A673 (cell line): ENCODE measurements around the gene EGLN1. TPM values are rescaled to one million over a fixed set of nuclear protein-coding genes. Genes with fewer than 3 reads are reported as not detected.

Experiments
- BruUV-seq: library from RNA; stranded (reverse); fragments of 400-500 nt; replicated peaks from 2 replicates; lab custom pipeline; 2021; lab: Mats Ljungman, UMichigan
- CTCF ChIA-PET: fragments of 300-600 bp; sonication (Branson Sonifier 250); formaldehyde crosslinking; loops from one replicate; lab custom pipeline; 2022; ENCODE audit warnings: antibody characterized with exemption; lab: Charles Lee
- POLR2A ChIA-PET: fragments of 300-600 bp; sonication (Branson Sonifier 250); formaldehyde crosslinking; loops from one replicate; lab custom pipeline; 2022; ENCODE audit warnings: antibody characterized with exemption; ENCODE audit not compliant: low non-redundant PET; lab: Charles Lee
- DNase-seq: peaks from one replicate; pipeline ENCODE4 v3.0.0-alpha.2; 2015; ENCODE audit warnings: low spot score
- H3K27ac ChIP-seq: fragments of 200-600 bp; sonication (generic); 2 replicates; pipeline ENCODE4 v1.5.1; 2016; ENCODE audit warnings: mixed run types, low read depth, mild to moderate bottlenecking, mixed read lengths, antibody characterized with exemption, low read length; ENCODE audit not compliant: poor library complexity, severe bottlenecking
- H3K27me3 ChIP-seq: fragments of 200-600 bp; sonication (generic); replicated peaks from 2 replicates; pipeline ENCODE4 v1.6.1; 2017; ENCODE audit warnings: mixed run types, low read depth, mild to moderate bottlenecking, mixed read lengths, antibody characterized with exemption, low read length; ENCODE audit not compliant: insufficient read depth, poor library complexity
- H3K36me3 ChIP-seq: fragments of 200-600 bp; sonication (generic); 2 replicates; pipeline ENCODE4 v1.6.1; 2016; ENCODE audit warnings: mixed run types, mild to moderate bottlenecking, mixed read lengths, antibody characterized with exemption, low read length; ENCODE audit not compliant: insufficient read depth, poor library complexity, severe bottlenecking
- H3K4me1 ChIP-seq: fragments of 200-600 bp; sonication (generic); 2 replicates; pipeline ENCODE4 v1.6.1; 2017; ENCODE audit warnings: mixed run types, mild to moderate bottlenecking, mixed read lengths, antibody characterized with exemption, low read length; ENCODE audit not compliant: insufficient read depth, poor library complexity, severe bottlenecking
- H3K4me3 ChIP-seq: fragments of 200-600 bp; sonication (generic); 2 replicates; pipeline ENCODE4 v1.5.1; 2016; ENCODE audit warnings: low read depth, mixed run types, mild to moderate bottlenecking, mixed read lengths, low read length; ENCODE audit not compliant: poor library complexity, severe bottlenecking
- H3K9me3 ChIP-seq: fragments of 200-600 bp; sonication (generic); 2 replicates; pipeline ENCODE4 v1.6.1; 2016; ENCODE audit warnings: mixed run types, low read depth, mild to moderate bottlenecking, mixed read lengths, antibody characterized with exemption, low read length; ENCODE audit not compliant: poor library complexity, severe bottlenecking
- EZH2 ChIP-seq: fragments of 200-600 bp; sonication (generic); IDR thresholded peaks from 2 replicates; pipeline ENCODE4 v1.6.1; 2017; ENCODE audit warnings: borderline replicate concordance, low read depth, mild to moderate bottlenecking, mixed read lengths, antibody characterized with exemption, low read length; ENCODE audit not compliant: poor library complexity, severe bottlenecking
- intact Hi-C: fragments of 100-400 bp; cut with micrococcal nuclease; formaldehyde crosslinking; loops from one replicate; pipeline ENCODE4 v1.10.0; 2022; ENCODE audit not compliant: unreplicated experiment
- total RNA-seq: library from RNA; stranded (reverse); gene quantifications from 2 replicates; pipeline ENCODE4 v1.2.3, GENCODE V29; 2021
- TF ChIP-seq, protein P1 (sequence below): fragments of 300-800, 200-600 bp; sonication (generic); conservative IDR thresholded peaks from 2 replicates; pipeline ENCODE4 v1.5.1; 2017; ENCODE audit warnings: low read depth, mild to moderate bottlenecking, antibody characterized with exemption, low read length, moderate library complexity, mixed read lengths

The EGLN1 gene
- total RNA-seq, 1 experiment from 2014 or later = 30.4 TPM

- Histone ChIP-seq H3K9me3 (no peaks in the 10 kb centered on the region), H3K36me3 (no peaks in the 10 kb centered on the region), H3K4me3 (no peak overlapping the region), H3K27me3 (no peaks in the 10 kb centered on the region), H3K27ac (no peak overlapping the region), H3K4me1 (peaks cover 5% of the 10 kb centered on the region)
- intact Hi-C loops = no loop called here
- BruUV-seq = no TSS peak
- TF ChIP-seq EZH2 = no peak
- TF ChIP-seq, protein P1, sequence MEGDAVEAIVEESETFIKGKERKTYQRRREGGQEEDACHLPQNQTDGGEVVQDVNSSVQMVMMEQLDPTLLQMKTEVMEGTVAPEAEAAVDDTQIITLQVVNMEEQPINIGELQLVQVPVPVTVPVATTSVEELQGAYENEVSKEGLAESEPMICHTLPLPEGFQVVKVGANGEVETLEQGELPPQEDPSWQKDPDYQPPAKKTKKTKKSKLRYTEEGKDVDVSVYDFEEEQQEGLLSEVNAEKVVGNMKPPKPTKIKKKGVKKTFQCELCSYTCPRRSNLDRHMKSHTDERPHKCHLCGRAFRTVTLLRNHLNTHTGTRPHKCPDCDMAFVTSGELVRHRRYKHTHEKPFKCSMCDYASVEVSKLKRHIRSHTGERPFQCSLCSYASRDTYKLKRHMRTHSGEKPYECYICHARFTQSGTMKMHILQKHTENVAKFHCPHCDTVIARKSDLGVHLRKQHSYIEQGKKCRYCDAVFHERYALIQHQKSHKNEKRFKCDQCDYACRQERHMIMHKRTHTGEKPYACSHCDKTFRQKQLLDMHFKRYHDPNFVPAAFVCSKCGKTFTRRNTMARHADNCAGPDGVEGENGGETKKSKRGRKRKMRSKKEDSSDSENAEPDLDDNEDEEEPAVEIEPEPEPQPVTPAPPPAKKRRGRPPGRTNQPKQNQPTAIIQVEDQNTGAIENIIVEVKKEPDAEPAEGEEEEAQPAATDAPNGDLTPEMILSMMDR = no peak
- ChIA-PET CTCF (no interaction called here), POLR2A (no interaction called here)
- DNase-seq = no peak
These were observed 6.3 kb upstream of the EGLN1 start for GRCh38 chr1:231428377-231428776.

- TF ChIP-seq, protein P1 = no peak
- no peak for TF ChIP-seq EZH2
- H3K36me3 ChIP-seq = no peaks in the 10 kb centered on the region
- H3K27me3 ChIP-seq = no peaks in the 10 kb centered on the region
- H3K27ac ChIP-seq = no peak overlapping the region
- CTCF ChIA-PET = no interaction called here
- DNase-seq = no peak
- H3K4me1 ChIP-seq = peaks cover 12% of the 10 kb centered on the region
- H3K9me3 ChIP-seq = no peaks in the 10 kb centered on the region
- no peak overlapping the region for H3K4me3 ChIP-seq
- no TSS peak for BruUV-seq
- POLR2A ChIA-PET = no interaction called here
- intact Hi-C loops = loop anchor here (5.0 kb wide), 2 partner anchors 63 to 177 kb away; no protein-coding TSS in a partner anchor
These were observed 3.1 kb upstream of the EGLN1 start for GRCh38 chr1:231424950-231425805.

DNA sequence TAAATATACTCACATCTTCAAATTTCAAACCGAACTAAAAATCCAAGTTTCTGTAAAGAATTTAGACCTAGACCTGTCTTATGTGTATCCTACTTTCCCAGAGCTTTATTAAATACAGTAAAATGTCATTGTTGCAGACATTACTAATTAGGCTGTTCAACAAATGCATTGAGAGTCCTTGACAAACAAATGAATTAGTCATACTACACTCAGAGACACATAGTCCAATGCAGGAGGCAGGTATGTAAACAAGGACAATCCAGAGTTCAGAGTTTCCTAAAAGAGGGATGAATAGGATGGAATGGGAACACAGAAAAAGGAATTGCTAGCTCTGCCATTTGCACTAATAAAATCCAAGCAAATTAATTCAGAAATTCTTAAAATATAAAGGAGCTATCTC lies 1.6 kb upstream of the EGLN1 start:
- BruUV-seq = no TSS peak
- no peaks in the 10 kb centered on the region for H3K27me3 ChIP-seq
- POLR2A ChIA-PET = no interaction called here

More for the DNA sequence above, 1.6 kb upstream of the EGLN1 start:
- no peak overlapping the region for H3K4me3 ChIP-seq
- no peak overlapping the region for H3K27ac ChIP-seq
- intact Hi-C loops = loop anchor here (5.0 kb wide), 2 partner anchors 61 to 179 kb away; no protein-coding TSS in a partner anchor
- CTCF ChIA-PET = no interaction called here
- TF ChIP-seq, protein P1 = no peak
- TF ChIP-seq EZH2 = no peak
- DNase-seq = no peak
- peaks cover 12% of the 10 kb centered on the region for H3K4me1 ChIP-seq
- no peaks in the 10 kb centered on the region for H3K9me3 ChIP-seq
- no peaks in the 10 kb centered on the region for H3K36me3 ChIP-seq
